IMR-90 (cell line): ENCODE results near the gene THAP12.

Experiments
- BHLHE40 ChIP-seq: fragments of 150-350 bp; IDR thresholded peaks from 2 replicates; pipeline ENCODE4 v1.6.1; 2016; ENCODE audit warnings: mild to moderate bottlenecking, low read depth, low read length
- CHD1 ChIP-seq: IDR thresholded peaks from 2 replicates; pipeline ENCODE4 v1.6.1; 2012; ENCODE audit warnings: low read depth, low read length, improper control_type of control experiment
- FOS ChIP-seq: fragments of 150-350 bp; IDR thresholded peaks from 2 replicates; pipeline ENCODE4 v1.6.1; 2016; ENCODE audit warnings: low read depth, low read length
- MAFK ChIP-seq: IDR thresholded peaks from 2 replicates; pipeline ENCODE4 v1.6.1; 2012; ENCODE audit warnings: low read depth, low read length, improper control_type of control experiment
- MXI1 ChIP-seq: IDR thresholded peaks from 2 replicates; pipeline ENCODE4 v1.6.1; 2012; ENCODE audit warnings: low read depth, mild to moderate bottlenecking, low read length, moderate library complexity, borderline replicate concordance
- POLR2A ChIP-seq: IDR thresholded peaks from 2 replicates; pipeline ENCODE4 v1.6.1; 2012; ENCODE audit warnings: mild to moderate bottlenecking, low read depth, low read length
- RAD21 ChIP-seq: IDR thresholded peaks from 2 replicates; pipeline ENCODE4 v1.6.1; 2012; ENCODE audit warnings: low read length, improper control_type of control experiment
- RCOR1 ChIP-seq: IDR thresholded peaks from 2 replicates; pipeline ENCODE4 v1.6.1; 2012; ENCODE audit warnings: mild to moderate bottlenecking, low read length, improper control_type of control experiment; ENCODE audit not compliant: insufficient replicate concordance
- SMC3 ChIP-seq: fragments of 150-350 bp; IDR thresholded peaks from 2 replicates; pipeline ENCODE4 v1.6.1; 2016; ENCODE audit warnings: low read depth, mild to moderate bottlenecking, antibody characterized with exemption, low read length, moderate library complexity
- TF ChIP-seq, protein P1 (sequence below): conservative IDR thresholded peaks from 2 replicates; pipeline ENCODE4 v1.5.1; 2012; ENCODE audit warnings: mild to moderate bottlenecking, low read depth, low read length, improper control_type of control experiment
- TF ChIP-seq, protein P2 (sequence below): fragments of 150-350 bp; IDR thresholded peaks from 2 replicates; pipeline ENCODE4 v1.6.1; 2017; ENCODE audit warnings: mild to moderate bottlenecking, antibody characterized with exemption, low read length, low read depth
- TF ChIP-seq, protein P3 (sequence below): fragments of 150-350 bp; IDR thresholded peaks from 2 replicates; pipeline ENCODE4 v1.6.1; 2016; ENCODE audit warnings: low read depth, mild to moderate bottlenecking, low read length, moderate library complexity, borderline replicate concordance

DNA sequence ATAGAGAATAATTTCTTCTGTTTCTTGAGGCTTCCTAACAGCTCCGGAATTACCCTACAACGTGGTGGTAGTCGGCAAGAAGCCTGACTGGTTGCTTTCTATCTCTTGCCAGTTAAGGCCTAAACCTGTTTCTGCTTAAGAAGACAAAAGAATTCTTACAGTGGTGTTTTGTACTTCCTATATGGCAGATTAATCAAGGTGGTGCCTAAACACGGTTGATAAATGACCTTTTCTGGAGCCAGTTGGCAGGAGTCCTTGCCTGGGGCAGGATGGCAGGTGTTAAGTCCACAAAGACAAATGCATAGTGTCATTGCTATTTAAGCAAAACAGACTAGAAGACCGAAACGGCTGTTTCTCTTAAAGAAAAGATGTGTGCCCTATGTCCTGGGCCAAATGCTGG is 10.1 kb upstream of the THAP12 start:
- TF ChIP-seq, protein P1, sequence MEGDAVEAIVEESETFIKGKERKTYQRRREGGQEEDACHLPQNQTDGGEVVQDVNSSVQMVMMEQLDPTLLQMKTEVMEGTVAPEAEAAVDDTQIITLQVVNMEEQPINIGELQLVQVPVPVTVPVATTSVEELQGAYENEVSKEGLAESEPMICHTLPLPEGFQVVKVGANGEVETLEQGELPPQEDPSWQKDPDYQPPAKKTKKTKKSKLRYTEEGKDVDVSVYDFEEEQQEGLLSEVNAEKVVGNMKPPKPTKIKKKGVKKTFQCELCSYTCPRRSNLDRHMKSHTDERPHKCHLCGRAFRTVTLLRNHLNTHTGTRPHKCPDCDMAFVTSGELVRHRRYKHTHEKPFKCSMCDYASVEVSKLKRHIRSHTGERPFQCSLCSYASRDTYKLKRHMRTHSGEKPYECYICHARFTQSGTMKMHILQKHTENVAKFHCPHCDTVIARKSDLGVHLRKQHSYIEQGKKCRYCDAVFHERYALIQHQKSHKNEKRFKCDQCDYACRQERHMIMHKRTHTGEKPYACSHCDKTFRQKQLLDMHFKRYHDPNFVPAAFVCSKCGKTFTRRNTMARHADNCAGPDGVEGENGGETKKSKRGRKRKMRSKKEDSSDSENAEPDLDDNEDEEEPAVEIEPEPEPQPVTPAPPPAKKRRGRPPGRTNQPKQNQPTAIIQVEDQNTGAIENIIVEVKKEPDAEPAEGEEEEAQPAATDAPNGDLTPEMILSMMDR: no peak
- TF ChIP-seq BHLHE40 (no peak), POLR2A (no peak), MXI1 (no peak), FOS (no peak), RCOR1 (no peak), MAFK (no peak), CHD1 (no peak), SMC3 (no peak), RAD21 (no peak)
- TF ChIP-seq, protein P2, sequence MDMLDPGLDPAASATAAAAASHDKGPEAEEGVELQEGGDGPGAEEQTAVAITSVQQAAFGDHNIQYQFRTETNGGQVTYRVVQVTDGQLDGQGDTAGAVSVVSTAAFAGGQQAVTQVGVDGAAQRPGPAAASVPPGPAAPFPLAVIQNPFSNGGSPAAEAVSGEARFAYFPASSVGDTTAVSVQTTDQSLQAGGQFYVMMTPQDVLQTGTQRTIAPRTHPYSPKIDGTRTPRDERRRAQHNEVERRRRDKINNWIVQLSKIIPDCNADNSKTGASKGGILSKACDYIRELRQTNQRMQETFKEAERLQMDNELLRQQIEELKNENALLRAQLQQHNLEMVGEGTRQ: no peak
- TF ChIP-seq, protein P3, sequence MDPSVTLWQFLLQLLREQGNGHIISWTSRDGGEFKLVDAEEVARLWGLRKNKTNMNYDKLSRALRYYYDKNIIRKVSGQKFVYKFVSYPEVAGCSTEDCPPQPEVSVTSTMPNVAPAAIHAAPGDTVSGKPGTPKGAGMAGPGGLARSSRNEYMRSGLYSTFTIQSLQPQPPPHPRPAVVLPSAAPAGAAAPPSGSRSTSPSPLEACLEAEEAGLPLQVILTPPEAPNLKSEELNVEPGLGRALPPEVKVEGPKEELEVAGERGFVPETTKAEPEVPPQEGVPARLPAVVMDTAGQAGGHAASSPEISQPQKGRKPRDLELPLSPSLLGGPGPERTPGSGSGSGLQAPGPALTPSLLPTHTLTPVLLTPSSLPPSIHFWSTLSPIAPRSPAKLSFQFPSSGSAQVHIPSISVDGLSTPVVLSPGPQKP: no peak
